ENCODE data around the gene CSMD2.
A peak's percentile ranks its signal among the peaks of the same experiment; 100 is the strongest.

Gene CSMD2

GRCh38 chr1:33660244-33660643, 504.8 kb downstream of the CSMD2 start:
- DNase-seq, result no peak

GRCh38 chr1:33659641-33660040, 505.4 kb downstream of the CSMD2 start:
- no peak for DNase-seq

DNA sequence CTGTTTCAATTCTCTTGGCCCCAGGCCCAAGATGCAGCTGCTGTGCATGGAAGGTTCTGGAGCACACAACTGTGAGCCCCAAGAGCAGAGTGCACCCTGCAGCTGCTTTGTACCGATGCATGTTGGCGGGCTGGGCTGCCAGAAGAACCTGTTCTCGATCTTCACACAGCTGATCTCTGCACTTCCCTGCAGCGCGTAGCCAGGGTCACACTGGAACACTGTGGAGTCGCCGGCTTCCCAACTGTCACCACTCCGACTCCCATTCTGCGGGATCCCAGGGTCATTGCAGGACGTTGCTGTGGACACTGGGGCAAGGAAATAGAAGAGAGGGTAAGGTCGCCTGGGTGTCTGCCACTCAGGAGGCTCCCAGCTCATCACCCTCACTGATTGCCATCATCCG, 507.2 kb downstream of the CSMD2 start:
- DNase-seq, result no peak

- DNase-seq, result no peak
Observed at GRCh38 chr1:33656467-33657005, 508.5 kb downstream of the CSMD2 start.

GRCh38 chr1:33655496-33655895, 509.5 kb downstream of the CSMD2 start:
- no peak for DNase-seq

DNA sequence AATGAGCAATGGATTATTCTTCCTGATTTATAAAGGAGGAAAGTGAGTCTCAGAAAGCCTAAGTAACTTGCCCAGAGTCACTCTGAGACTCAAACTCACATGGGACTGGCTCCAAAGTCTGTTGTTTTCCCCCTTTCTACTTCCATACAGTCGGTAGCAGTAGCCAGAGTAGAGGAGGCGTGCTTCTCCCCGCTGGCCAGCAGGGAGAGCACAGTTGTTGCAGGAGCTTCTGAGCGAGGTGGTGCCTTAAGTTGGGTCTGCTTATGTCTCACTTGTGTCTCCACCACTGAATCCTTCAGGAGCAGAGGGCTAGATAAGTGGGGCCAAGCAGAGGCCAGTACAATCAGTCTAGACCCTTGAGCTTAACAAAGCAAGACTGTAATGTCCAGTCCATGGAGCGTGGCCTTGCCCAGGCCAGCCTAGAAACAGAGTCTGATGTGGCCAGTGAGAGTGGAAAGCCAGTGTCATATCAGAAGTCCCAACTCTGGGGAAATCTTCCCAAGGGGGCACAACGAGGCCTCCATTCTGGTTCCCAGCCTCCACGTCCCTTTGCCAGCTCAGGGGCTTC, 510.7 kb downstream of the CSMD2 start:
- no peak for DNase-seq

- no peak for DNase-seq
Observed at GRCh38 chr1:33653226-33653625, 511.8 kb downstream of the CSMD2 start.

DNA sequence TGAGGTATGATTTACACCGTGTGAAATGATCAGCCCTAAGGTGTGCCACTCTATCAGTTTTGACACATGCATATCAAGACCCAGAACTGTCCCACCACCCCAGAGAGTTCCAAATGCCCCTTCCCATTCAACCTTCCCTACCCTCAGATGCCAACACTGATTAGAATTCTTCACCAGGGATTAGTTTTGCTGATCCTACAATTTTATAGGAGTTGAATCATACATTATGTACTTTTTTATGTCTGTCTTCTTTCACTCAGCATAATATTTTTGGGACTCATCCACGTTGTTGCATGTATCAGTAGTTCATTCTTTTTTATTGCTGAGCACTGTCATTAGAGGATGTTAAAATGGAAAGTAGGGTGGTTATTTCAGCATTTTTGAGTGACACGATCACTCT, 514.3 kb downstream of the CSMD2 start:
- DNase-seq, result no peak

GRCh38 chr1:33649759-33650158, 515.3 kb downstream of the CSMD2 start:
- DNase-seq, result no peak

- DNase-seq, result no peak
Observed at GRCh38 chr1:33643216-33643615, 521.8 kb downstream of the CSMD2 start.

DNA sequence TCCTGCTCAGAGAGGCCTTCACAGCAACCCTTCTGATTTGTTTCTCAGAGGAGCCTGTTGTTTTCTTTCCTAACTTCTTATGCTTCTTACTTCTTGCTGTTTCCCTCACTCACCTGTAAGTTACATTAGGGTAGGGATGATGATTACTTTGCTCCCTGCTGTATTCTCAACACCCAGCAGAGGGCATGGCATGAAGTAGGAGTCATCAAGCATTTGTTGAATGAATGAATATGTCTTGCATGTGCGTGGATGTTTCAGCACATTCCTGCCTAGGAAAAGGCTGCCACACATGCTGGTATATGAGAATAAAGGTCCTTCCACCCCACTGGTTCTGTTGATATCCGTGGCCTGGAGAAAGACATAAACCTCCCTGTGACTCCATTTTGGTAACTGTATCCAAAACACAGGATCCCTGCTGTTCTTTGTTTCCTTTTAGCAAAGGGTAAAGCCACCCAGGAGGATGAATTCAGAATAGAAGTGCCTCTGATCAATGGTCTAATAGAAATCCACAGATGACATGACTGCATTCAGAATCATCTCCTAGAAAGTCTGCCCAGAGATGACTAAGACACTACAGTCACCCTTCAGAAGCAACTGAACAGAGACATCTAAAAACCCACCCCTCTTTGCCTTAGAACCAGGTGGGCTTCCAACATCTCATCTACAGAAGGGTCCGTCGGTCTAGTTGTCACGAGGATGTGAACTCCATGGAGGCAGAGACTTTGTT, 523.8 kb downstream of the CSMD2 start:
- no peak for DNase-seq

GRCh38 chr1:33640114-33640660, 524.8 kb downstream of the CSMD2 start:
- no peak for DNase-seq

GRCh38 chr1:33637846-33638440, 527.1 kb downstream of the CSMD2 start:
- no peak for DNase-seq

GRCh38 chr1:33636209-33636608, 528.8 kb downstream of the CSMD2 start:
- no peak for DNase-seq

- DNase-seq, result no peak
Observed at GRCh38 chr1:33635336-33636012, 529.6 kb downstream of the CSMD2 start.

DNA sequence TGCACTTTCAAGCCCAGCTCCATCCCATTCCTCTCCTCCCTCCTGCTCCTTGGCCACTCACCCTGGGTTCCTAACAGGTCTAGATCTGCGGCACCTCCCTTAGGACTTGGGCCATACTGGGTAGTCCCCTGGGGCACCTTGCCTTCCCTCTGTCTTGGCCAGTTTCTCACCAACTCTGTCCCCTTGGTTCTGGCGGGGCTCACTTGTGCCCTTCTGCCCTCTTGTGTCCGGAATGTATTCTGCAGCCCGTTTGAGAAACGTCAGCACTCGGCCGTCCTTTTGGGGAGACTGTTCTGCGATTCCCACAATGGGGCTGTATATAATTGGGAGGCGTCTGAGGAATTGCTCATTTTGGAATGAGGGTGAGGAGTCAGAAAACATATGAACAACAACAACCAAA, 530.2 kb downstream of the CSMD2 start:
- DNase-seq, result no peak

GRCh38 chr1:33634143-33634542, 530.9 kb downstream of the CSMD2 start:
- no peak for DNase-seq

DNA sequence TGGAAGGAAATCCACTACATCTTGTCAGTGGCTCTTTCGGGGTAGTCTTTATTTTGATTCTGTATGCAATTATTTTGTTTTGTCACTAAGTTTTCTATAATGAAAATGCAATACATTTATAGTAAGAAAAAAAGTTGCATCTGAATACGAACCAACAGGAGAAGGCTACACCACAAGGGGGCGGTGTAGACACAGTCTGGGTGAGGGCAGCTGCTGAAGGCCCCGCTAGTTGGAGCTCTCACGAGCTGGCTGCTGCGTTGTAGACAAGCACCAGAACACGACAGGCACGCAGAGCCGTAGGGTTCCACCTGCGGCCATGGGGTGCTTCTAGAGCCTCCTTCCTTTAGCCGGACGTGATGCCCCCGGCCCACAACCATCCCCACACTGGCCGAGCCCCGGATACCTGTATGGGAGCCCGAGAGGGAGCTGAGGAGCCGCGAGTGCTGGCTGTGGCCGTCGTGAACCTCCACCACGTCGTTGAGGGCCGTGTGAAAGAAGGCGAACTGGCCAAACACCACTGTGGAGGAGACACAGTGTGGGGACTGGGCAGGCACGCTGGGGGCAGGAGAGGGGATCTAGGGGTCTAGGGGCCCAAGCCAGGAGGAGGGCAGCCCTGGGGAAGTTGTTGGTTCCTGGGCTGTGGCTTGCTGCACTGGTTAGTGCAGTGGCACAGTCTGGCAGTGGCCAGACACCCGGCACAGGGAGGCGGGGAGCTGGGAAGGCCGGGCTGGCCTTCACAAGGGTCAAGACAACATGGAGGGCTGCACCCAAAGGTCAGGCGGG, 531.8 kb downstream of the CSMD2 start:
- peak; percentile 75 to 77 for DNase-seq

GRCh38 chr1:33630686-33631085, 534.3 kb downstream of the CSMD2 start:
- no peak for DNase-seq

DNA sequence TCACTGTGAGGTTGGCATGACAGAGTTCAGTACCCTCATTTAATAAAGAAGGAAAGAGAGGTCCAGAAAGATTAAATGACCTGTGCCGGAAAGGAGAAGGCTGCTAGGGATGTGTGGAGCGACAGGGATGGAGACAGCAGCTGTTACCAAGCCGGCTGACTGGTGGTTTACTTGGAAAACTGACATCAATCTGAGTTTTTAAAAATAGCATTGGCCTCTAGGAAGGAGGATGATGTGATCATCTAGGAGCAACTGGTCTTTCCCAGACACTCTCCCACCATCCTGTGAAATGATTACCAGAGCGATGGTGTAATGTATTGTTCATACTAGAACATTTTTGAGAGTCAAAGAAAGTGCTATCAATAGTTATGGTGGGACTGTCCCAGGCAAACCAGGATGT, 538.2 kb downstream of the CSMD2 start:
- DNase-seq, result no peak

DNA sequence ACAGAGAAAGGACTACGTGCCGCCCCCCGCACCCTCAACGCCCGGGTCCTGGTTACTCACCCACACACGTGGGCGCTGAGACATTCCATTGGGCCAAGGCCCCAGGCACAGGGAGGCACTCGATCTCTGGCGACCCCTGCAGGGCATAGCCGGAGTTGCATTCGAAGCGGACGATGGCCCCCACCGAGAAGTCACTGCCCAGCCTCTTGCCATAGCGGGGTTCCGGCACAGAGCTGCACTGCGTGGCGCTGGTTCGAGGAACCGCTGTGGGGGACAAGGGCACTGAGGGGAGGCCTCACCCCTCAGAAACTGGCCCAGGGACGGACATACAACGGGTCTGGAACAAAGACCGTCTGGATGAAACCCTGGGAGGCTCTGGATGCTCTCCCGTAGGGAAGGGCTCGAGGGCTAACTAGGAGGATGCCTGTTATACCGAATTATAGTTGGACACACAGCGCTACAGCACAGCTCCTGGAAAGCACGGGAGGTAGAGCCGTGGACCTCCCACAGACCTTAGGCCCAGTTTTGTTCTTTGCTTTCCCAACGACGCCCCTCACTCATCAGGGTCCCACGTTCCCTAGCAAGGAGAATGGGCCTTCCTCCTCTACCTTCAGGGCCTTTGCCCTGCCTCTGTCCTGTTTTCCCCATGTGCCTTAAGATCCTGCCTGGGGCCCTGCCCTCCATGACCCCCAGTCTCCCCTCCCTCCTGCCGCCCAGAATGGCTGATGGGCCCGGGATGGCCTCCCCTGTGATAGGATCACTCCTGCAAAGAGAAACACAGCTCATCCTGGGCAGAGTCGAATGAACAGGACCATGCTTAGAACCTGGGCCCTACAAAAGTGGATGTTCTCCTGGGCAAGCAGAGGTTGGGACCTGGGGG, 539.8 kb downstream of the CSMD2 start:
- no peak for DNase-seq
